Non-pigmented ciliary epithelial cell (primary cell): ENCODE results near the gene CTNNA3.

ENCODE experiments used
- DNase-seq: peaks from one replicate; pipeline ENCODE4 v3.0.0-alpha.2; 2010; ENCODE audit warnings: low read depth

The CTNNA3 gene

GRCh38 chr10:66214721-66215404 lies 1481.1 kb downstream of the CTNNA3 start:
- DNase-seq: no peak

- no peak for DNase-seq
These were observed 1487.0 kb downstream of the CTNNA3 start for GRCh38 chr10:66209025-66209424.

GRCh38 chr10:66204838-66205237 lies 1491.2 kb downstream of the CTNNA3 start:
- no peak for DNase-seq

GRCh38 chr10:66202101-66202500 lies 1493.9 kb downstream of the CTNNA3 start:
- DNase-seq: no peak

- no peak for DNase-seq
These were observed 1503.7 kb downstream of the CTNNA3 start for GRCh38 chr10:66192162-66192831.

GRCh38 chr10:66190413-66190812 lies 1505.6 kb downstream of the CTNNA3 start:
- DNase-seq: no peak

- no peak for DNase-seq
These were observed 1506.7 kb downstream of the CTNNA3 start for GRCh38 chr10:66189271-66189670.

GRCh38 chr10:66187053-66187733 lies 1508.8 kb downstream of the CTNNA3 start:
- no peak for DNase-seq

GRCh38 chr10:66183028-66183427 lies 1513.0 kb downstream of the CTNNA3 start:
- no peak for DNase-seq

- no peak for DNase-seq
These were observed 1515.2 kb downstream of the CTNNA3 start for GRCh38 chr10:66180581-66181318.

GRCh38 chr10:66180021-66180420 lies 1516.0 kb downstream of the CTNNA3 start:
- DNase-seq: no peak

GRCh38 chr10:66176772-66177171 lies 1519.2 kb downstream of the CTNNA3 start:
- no peak for DNase-seq

GRCh38 chr10:66167816-66168215 lies 1528.2 kb downstream of the CTNNA3 start:
- DNase-seq: no peak

GRCh38 chr10:66162560-66163143 lies 1533.3 kb downstream of the CTNNA3 start:
- no peak for DNase-seq

- DNase-seq: no peak
These were observed 1544.6 kb downstream of the CTNNA3 start for GRCh38 chr10:66151346-66151745.

- DNase-seq: no peak
These were observed 1547.7 kb downstream of the CTNNA3 start for GRCh38 chr10:66148312-66148711.

GRCh38 chr10:66144016-66144415 lies 1552.0 kb downstream of the CTNNA3 start:
- DNase-seq: no peak

- no peak for DNase-seq
These were observed 1593.2 kb downstream of the CTNNA3 start for GRCh38 chr10:66102756-66103155.

GRCh38 chr10:66098595-66099480 lies 1597.2 kb downstream of the CTNNA3 start:
- DNase-seq: no peak

GRCh38 chr10:66095610-66096009 lies 1600.4 kb downstream of the CTNNA3 start:
- no peak for DNase-seq

- DNase-seq: no peak
These were observed 1610.1 kb downstream of the CTNNA3 start for GRCh38 chr10:66085906-66086305.
